GM06990 (cell line): ENCODE measurements around the gene CCDC88C.

Experiments used
- DNase-seq: peaks from one replicate; pipeline ENCODE4 v3.0.0-alpha.2; 2011; ENCODE audit not compliant: insufficient read length; ENCODE audit errors: extremely low read depth
- H3K27me3 ChIP-seq: replicated peaks from 2 replicates; pipeline ENCODE4 v1.6.0; 2011; ENCODE audit warnings: low read length; ENCODE audit not compliant: control insufficient read depth, insufficient read depth
- H3K36me3 ChIP-seq: 2 replicates; pipeline ENCODE4 v1.5.1; 2011; ENCODE audit warnings: low read length; ENCODE audit not compliant: control insufficient read depth, insufficient read depth
- H3K4me3 ChIP-seq: replicated peaks from 2 replicates; pipeline ENCODE4 v1.5.1; 2011; ENCODE audit warnings: low read depth, mild to moderate bottlenecking, control low read depth, low read length
- TF ChIP-seq, protein P1 (sequence below): IDR thresholded peaks from 2 replicates; pipeline ENCODE4 v1.5.1; 2011; ENCODE audit warnings: low read length, control low read depth, mild to moderate bottlenecking, inconsistent platforms; ENCODE audit not compliant: insufficient read depth, poor library complexity, severe bottlenecking

The CCDC88C gene

DNA sequence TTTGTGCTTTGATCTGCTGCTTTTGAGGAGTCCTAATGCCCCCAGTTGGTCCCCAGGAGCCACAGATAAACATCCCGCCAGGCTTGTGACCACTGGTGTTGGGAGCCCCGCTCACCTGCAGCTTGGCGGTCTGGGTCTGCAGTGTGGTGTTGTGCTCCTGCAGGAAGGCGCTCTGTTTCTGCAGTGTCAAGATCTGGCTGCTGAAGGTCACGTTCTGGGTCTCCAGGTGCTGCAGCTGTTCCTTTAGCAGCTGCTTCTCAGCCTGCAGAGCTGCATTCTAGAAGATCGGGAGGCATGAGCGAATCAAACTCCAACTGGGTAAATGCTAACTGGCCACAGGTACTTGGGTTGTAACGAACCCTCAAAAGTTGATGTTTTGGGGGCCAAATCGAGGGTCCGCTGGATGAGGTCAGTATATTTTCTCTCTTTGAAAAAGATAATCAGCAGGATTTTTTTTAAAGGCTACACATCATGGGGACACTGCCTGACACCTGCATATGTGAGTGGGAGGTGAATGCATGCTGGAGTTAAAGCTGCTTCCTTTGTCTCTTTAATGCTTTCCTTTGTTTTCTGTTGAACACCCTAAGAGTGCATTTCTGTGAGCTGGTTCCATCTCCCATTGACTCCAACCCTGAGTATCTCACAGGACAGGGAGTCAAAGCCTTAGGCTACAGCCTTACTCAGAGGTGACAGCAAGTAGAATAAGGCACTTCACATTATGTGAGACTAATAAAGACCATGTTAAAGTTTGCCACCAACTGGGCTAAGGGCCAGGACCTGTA, 111.8 kb downstream of the CCDC88C start:
- TF ChIP-seq, protein P1, sequence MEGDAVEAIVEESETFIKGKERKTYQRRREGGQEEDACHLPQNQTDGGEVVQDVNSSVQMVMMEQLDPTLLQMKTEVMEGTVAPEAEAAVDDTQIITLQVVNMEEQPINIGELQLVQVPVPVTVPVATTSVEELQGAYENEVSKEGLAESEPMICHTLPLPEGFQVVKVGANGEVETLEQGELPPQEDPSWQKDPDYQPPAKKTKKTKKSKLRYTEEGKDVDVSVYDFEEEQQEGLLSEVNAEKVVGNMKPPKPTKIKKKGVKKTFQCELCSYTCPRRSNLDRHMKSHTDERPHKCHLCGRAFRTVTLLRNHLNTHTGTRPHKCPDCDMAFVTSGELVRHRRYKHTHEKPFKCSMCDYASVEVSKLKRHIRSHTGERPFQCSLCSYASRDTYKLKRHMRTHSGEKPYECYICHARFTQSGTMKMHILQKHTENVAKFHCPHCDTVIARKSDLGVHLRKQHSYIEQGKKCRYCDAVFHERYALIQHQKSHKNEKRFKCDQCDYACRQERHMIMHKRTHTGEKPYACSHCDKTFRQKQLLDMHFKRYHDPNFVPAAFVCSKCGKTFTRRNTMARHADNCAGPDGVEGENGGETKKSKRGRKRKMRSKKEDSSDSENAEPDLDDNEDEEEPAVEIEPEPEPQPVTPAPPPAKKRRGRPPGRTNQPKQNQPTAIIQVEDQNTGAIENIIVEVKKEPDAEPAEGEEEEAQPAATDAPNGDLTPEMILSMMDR = no peak
- Histone ChIP-seq H3K36me3 (peaks cover 58% of the 10 kb centered on the region), H3K27me3 (no peaks in the 10 kb centered on the region), H3K4me3 (no peak overlapping the region)
- DNase-seq = no peak

DNA sequence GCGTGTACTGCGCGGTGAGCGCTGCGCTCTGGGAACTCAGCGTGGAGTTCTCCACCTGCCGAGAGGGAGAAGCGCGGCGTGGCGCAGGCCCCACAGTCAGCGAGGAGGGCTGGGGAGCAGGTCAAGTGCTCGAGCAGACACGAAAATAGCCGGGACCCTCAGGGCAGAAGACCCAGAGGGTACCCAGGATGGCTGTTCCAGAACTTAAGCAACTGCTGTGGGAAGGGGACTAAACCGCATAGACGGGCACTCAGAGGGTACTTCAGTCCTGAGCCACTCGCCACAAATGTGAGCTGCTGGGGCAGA, 113.7 kb downstream of the CCDC88C start:
- TF ChIP-seq, protein P1 = no peak
- DNase-seq = no peak
- no peak overlapping the region for H3K4me3 ChIP-seq
- H3K36me3 ChIP-seq = peaks cover 64% of the 10 kb centered on the region
- H3K27me3 ChIP-seq = no peaks in the 10 kb centered on the region

DNA sequence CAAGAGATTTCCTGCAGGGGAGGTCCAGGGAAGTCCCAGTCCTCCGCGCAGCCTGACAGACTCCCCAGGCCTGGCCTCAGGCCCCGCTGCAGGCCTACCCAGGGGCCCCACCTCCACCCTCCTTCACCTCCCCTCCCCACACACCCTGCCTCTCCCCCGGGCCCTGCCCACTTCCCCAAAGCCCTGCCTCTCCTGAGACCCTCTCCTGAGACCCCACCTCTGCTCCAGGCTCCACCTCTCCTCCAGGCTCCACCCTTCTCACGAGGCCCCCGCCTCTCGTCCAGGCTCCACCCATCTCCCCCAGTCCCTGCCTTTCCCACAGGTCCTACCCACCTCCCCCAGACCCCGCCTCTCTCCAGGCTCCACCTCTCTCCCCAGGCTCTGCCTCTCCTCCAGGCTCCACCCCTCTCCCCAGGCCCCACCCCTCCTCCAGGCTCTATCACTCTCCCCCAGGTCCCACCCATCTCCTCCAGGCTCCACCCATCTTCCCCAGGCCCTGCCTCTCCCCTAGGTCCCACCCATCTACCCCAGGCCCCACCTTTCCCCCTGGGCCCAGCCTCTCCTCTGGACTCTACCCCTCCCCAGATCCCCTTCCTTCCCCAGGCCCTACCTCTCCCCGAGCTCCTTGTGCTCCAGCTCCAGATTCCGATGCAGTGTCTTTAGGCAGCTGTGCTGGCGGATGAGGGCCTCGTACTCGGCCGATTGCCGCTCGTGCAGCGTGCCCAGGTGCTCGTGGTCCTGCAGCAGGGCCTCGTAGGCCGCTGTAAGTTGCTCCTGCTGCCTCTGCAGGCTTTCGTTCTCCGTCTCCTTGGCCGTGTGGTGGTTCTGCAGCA, 114.3 kb downstream of the CCDC88C start:
- Histone ChIP-seq H3K4me3 (no peak overlapping the region), H3K27me3 (no peaks in the 10 kb centered on the region), H3K36me3 (peaks cover 59% of the 10 kb centered on the region)
- peak; percentile 66 for DNase-seq
- TF ChIP-seq, protein P1 = no peak

DNA sequence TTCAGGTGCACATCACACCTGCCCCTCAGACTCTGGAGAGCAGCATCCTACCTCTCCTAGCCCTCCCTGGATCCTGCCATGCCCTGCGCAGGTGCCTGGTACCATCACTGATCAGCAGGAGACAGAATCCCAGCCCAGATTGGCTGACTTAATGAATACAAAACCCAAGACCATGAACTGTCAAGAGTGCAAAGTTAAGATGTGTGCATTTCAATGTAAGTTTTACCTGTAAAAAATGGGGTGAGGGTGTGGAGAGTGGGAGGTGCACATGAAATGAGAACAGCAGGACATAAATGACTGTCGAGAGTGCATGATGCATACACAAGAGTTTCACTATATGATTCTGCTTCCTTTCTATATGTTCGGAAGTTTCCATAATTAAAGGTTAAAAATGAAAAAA, 115.2 kb downstream of the CCDC88C start:
- no peak overlapping the region for H3K4me3 ChIP-seq

DNA sequence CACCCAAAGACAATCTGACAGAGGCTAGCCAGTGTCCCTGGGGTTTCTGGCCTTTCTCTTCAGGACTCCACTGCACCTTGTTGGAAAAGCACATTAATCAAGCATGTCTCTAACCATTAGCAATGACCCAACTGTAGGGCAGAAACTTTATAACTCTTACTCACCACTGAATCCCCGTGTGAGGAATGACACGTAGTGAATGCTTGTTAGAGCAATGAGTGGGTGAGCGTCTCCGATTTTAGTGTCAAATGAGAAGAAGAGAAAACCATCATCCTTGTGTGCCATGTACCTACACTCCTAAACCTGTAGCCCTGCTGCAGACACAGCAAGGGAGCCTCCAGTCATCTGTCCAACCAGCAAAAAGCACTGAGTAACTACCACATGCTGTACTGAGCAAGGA, 116.7 kb downstream of the CCDC88C start:
- Histone ChIP-seq H3K36me3 (peaks cover 58% of the 10 kb centered on the region), H3K27me3 (no peaks in the 10 kb centered on the region), H3K4me3 (no peak overlapping the region)
- no peak for DNase-seq
- TF ChIP-seq, protein P1 = no peak

More for the DNA sequence above, 115.2 kb downstream of the CCDC88C start:
- TF ChIP-seq, protein P1 = no peak
- H3K36me3 ChIP-seq = peaks cover 53% of the 10 kb centered on the region
- no peak for DNase-seq
- H3K27me3 ChIP-seq = no peaks in the 10 kb centered on the region
